Putamen (tissue), 1 donor: ENCODE measurements around the gene CEL.

Source experiments
- DNase-seq: peaks from one replicate; pipeline ENCODE4 v3.0.0-alpha.2; 2016; ENCODE audit warnings: low spot score

The CEL gene

DNA sequence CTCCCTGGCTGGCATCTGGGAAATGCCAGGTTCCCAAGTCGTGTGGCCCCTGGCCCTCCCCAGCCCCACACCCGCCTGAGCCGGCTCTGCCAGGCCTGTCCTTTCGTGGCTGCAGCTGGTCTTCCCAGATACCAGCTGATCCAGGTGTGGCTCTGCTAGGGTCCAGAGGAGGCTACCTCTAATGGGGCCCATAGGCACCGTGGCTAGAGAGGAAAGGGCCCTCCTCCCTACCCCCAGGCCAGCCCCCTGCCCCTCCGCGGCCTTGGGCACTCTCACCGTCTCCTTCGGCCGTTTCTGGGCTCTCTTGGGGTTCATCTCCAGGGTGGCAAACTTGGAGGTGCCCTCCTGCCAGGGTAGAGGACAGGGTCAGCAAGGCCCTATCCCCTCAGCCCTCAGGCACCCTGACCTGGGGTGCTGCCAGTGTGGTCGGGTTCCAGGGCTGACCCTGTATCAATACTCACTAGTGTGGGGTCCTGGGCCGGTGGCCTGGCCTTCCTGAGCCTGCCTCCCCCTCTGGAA lies 42.3 kb downstream of the CEL start:
- DNase-seq, result no peak

DNA sequence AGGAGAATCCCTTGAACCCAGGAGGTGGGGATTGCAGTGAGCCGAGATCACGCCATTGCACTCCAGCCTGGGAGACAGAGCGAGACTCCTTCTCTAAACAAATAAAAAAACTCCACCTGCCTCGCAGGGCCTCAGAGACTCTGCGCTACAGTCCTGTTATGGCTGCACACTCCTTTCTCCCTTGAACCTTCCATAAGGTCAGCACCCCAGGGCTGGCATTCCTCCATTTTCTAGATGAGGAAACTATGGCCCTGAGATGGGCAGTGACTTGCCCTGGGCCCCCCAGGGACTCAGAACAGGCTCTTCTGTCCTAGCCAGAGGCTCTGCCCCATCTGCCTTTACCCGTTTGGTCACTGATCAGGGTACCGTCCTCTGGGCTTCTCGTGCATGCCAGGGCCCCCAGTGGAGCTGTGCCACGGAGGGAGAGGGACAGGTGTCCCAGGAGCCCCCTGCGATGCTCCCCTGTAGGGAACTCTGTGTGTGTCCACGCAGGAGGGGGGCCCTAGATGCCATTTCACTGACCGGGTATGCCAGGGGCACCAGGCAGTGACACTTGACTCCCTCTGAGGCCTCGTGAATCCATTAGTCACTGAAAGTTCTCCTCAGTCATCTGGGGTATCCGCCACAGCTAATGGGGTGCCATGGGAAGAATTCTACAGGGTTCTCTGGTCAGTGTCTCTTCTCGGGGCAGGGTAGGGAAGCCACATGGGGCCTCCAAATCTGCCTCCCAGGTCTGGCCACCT lies 43.1 kb downstream of the CEL start:
- no peak for DNase-seq

DNA sequence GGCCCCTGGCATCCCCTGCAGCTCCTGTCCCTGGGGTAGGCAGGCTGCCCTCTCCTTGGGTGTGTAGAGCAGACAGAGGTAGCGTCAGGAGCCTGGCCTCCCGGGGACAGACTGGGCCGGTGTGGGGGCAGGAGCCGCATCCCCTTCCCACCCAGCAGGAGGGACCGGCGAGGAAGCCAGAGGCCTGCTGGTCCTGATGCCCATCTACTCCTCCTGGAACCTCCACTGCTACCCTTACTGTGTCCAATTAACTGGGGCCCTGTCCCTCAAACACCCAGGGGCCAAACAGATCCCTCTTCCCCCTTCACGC lies 43.6 kb downstream of the CEL start:
- no peak for DNase-seq

DNA sequence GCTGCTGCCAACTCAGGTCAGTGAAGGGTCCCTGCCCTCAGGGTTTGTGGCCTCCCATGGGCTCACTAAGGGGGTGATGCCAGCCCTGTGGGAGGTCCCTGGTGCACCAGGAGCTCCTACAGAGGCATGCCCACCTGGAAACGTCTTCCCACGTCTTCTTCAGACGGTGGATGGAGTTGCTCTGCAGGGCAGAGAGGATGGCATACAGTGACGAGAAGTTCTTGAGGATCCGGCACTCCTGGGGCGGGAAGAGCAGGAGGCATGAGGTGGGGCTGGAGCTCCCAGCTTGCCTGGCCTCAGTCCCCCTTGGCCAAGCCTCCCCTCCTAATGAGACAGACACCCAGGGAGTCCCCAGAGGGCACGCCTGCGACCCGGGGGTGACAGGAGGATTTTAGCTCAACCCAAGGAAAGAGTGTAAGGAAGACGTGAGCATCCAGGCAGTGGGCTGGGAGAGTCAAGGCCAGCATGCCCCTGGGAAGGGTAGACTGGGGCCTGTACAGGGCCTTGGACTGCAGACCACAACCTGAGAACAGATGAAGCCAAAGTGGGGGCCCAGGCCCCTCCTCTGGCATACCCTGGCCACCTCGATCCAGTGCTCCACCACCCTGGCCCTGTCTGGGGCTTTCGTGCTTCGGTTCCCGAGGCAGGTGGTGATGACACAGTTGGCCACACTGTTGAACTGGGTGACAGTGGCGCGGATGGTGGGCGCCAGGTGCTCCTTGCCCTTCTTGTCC lies 44.9 kb downstream of the CEL start:
- DNase-seq, result no peak

DNA sequence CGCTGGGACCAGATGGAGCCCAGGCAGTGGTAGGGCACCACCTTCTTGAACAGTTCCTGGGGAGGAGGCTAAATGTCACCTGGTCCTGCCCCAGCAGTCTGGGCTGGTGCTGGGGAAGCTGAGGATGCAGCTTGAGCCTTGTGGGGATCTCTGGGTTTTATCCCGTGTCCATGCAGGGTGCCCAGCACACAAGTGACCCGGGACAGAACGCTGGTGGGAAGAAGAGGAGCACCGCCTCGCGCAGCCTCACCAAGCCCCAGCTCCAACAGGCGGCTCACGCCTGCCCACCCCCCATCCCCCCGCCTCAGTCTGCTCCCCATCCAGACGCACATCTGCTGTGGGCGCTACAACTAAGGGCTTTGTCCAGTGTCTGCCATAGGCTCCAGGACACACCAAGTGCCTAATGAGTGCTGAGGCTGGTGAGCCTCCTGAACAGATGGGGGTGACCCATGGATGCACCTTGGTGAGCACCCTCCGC lies 45.5 kb downstream of the CEL start:
- DNase-seq, result no peak

DNA sequence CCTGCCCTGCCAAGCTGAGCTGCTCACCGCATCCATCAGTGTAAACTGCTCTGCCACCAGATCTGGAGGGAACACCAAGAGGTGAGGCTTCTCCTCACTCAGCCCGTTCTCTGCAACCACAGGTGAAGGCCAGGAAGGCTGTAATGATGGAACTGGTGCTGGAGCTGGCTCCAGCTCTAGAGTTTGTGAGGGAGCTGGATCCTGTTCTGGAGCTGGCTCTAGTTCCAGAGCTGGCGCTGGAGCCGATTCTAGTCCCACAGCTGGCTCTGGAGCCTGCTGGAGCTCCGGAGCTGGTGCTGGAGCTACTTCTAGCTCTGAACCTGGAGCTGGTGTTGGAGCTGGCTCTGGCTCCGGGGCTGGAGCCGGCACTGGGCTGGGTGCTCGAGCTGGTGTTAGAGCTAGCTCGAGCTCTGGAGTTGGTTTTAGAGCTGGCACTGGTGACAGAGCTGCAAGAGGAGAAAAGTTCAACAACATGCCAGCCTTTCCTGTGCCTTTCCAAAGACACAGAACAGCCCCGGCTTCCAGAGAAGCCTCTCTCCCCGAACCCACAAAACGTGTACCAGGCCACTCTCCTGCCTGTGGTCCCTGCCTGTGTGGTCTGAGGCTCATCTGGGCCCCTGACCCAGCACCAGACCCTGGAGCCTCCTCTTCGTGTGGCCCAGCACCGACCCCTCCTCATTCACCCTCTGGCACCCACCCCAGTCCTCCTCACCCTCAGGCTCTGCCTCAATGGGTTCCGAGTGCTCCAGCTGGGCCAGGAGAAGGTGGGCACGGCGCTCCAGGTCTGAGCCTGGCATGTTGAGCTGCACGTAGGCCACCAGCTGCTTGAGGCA lies 46.4 kb downstream of the CEL start:
- no peak for DNase-seq

DNA sequence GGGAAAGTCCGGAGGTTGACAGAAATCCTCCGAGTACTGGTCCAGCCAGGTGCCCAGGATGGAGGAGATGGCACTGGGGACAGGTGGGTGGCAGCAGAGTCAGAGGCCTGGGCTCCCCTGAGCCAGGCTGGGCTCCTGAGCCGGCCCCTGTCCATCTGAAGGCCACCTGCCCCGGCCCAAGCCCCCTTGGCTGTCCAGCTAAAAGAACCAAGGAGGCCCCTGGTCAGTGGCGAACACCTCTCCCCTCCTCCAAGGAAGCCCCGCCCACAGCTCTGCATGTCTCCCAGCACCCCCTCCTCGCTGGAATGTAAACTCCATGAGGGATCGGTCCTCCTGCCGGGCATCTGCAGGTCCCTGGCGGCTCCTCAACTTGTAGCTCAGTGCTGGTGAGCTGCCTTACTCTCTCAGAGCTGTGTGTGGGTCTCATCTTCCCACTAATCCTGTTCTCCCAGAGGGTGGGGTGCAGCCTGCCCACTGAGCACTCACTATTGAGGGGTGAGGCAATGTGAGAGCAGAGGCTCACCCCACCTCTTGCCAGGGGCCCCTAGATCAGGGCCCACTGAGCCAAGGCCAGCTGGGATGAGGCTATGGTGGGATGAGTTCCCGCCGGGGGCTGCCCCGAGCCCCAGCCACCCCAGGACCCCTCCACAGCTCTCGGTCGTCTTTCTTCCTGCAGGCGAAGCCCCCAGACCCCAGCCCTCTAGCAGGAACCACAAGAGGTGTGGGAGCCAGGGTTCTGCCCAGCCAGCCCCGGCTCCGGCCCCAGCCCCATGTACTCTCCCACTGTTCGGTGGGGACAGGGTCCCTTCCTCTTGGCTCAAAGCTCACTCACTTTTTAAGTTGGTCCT lies 47.2 kb downstream of the CEL start:
- DNase-seq, result no peak

DNA sequence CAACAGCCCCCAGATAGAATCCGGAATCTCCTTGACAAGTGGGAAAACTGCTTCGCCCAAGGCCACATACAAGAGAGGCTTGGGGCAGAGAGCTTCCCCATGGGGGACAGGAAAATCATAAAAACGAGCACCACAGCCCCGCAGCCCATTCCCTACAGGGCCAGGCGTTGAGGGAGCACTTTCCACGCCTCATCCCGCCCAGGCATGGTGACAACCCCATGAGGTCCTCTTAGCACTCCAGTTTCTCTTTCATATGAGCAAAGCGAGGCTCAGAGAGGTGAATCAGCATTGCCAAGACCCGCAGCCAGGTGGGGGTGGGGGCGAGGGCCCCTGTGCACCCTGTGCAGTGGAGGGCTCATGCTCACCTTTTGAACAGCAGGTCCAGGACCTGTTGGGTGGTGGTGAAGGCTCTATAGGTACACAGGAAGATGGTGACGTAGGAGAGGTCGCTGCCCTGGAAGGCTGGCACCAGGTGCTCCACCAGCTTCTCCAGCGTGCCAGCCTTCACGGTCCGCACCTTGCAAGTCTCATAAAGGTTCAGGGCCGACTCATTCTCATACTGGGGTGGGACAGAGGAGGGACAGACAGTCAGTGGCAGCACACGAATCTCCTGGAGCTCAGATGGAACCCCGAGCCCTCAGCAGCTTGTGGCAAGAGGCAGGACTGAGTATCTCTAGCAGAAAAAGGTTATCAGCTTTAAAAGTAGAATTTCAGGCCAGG lies 48.3 kb downstream of the CEL start:
- DNase-seq, result no peak

DNA sequence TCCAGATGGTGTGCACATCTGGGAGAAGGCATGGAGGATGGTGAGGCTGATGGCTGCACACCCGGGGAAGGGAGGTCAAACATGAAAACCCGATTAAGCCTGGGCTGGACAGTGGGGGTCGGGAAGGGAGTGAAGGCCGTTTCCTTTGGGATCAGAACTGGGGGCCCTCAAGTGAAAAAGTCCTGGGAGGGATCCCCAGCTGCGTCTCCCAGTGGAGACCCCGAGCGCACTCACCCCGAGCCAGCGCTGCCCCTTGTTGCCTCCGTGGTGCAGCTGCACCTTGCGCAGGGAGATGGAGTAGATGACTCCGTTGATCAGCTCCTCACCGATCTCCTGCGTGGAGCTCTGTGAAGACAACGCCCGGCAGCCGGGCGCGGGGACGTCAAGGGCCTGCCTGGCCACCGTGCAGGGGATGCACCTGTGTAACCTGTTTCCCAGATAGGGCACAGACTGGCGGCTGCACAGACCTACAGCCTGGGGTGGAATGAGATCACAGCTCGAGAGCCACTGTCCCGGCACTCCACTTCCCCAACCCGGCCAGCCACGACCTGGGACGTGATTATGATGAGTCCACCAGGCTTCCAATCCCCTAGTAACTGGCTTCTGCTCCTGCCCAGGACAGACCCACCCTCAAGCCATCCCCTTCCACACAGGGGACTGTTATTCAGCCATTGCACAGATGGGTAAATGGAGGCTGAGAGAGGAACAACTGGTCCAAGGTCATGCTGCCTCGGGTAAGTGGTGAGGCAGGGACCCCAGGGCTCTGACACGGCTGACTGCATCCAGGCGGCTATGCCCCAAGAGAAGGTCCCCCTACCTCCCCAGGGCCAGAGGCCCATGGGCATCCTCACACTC lies 50.3 kb downstream of the CEL start:
- no peak for DNase-seq

DNA sequence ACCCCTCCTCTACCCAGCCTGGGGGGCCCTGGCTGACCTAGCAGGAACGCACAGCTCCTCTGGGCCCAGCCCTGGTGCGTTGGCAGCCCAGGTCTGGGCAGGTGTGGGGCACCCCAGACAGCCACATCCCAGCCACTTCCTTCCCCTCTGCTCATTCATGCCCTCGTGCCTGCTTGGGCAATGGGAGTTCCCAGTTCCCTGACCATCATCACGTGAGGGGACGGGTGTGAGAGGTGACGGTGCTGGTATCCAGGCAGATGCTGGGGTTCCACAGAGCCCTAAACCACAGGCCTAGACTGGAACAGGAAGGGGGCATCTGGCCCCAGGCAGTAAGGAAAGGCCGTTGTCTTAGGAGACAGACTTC lies 50.9 kb downstream of the CEL start:
- no peak for DNase-seq

DNA sequence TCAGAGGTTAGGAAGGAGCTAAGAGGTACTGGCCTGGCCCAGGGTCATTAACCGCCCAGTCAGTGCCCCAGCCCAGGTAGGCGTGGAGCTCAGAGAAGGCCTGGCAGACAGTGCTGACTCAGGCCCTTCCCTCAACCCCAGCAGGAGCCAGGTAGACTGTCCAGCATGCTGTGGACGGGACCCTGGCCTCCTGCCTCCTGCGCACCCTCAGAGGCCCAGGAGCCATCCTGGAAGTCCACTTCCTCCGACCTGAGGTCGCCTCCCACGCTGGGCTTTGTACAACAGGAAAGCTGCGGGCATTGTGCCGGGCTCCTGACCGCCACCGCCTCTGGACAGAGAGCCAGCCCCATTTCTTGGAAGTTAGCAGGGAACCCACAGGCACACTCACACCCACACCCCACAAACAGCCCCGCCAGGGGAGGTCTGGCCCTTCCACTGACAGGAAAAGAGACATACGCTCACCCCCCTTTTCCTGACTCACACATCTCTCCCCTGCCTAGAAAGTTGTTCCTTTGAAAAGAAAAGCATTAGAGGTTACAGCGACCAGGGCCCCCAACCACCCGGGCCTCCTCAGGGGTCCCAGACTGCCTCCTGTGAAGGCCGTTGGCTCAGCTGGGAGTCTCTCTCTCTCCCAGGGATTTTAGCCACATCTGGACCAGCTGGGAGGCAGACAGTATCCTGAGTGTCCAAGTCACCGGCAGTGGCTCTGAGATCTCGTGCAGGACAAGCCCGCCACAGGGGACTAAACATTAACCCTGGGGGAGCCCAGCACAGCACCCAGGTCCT lies 51.6 kb downstream of the CEL start:
- no peak for DNase-seq

DNA sequence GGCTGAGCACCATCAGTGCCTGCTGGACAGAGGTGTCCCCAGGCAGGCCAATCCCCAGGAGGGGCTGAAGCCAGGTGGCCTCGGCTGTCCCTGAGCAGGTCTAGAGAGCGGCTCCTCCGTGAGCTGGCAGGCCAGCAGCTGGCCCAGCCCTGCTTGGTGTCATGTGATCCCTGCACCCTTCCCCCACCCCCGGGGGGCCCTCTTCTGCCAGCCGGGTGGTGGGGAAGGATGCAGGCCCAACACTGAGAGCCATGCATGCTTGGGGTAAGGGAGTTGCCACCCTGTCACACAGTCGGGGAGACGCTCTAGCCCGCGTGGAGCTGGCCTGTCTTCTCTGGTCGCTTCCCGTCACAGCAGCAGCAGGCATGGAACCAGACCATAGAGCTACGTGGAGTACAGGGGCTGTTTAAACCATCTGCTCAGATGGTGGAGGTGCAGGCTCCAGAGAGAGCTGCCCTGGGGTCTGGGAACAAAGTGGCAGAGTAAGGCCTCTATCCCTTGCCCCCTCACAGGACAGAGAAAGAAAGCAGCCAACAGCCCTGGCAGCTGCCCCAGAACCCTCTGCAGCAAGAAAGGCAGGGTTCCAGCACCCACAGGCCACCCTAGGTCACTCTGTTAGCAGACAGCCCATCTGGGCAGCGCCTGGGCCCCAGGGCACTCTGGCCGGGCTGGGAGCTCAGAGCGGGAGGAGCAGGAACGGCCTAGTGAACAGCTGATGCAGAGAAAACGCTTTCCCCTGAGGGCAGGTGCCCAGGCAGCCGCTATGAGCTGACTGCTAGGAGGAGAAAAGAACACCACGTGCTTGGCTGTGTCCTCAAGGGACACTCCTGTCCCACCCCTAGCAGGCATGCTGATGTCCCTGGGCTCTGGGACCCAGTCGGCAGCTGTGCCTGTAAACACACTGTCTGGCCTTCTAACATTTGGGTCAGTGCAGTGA lies 52.4 kb downstream of the CEL start:
- no peak for DNase-seq

DNA sequence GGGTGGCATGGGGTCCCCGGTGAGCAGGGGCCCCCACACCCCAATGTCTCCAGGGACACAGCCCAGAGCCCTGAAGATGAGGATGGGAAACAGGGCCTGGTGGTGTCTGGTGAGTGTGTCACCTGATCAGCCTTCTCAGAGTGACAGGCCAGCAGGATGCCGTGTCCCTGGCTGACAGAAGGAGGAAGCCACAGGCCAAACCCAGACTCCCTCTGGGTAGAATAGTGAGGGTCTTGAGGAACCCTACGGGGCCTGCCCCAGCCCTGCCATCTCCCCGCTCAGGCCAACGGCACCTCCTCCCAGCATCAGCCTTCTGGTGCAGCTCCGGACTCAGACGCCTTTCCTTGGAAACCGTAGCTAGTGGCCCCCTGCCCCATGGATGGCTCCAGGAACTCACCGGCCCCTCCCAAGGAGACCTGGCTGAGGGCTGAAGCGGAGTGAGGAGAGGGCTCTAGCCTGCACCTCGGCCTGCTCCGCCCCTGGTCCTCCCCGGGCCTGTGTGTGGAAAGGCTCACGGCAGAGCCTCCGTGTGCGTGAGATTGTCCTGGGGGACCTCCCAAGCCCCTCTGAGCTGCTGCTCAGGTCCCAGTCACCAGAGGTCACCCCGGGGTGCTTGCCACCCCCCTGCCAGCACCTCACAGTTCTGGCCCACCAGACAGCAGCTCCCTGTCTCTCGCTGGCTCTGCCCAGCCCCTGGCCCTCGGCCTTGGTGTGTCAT lies 53.3 kb downstream of the CEL start:
- DNase-seq, result no peak

DNA sequence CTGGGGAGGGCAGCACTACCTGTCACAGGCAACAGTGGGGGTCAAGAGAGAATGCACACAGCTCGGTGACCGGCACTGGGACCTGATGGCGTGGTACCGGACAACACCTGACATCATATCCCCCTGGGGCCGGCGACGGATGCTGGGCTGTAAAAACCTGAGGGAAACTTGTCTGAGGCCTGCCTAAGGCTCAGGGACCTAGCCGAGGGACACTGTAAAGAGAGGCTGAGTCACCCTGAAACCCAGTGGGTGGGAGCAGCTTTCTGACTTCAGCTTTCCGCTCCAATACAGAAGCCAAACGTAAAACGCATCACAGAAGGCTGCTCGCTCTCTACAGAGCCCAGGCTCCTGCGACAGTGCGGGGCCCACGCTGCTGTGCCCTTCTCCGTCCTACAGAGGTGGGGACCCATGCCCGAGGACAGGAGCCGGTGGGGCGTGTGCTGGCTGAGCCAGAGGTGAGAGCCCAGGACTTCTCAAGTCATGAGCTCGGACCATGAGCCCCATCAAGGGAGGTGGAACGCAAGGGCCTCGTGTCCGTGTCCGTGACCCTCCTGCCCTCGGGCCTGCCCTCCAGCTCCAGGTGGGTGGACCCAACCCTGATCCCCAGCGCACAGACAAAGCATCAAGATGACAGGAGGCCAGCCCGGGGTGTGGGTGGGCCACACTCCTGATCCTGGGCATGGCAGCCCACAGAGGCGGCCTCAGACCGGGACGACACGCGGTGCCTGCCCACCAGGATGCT lies 54.0 kb downstream of the CEL start:
- no peak for DNase-seq

DNA sequence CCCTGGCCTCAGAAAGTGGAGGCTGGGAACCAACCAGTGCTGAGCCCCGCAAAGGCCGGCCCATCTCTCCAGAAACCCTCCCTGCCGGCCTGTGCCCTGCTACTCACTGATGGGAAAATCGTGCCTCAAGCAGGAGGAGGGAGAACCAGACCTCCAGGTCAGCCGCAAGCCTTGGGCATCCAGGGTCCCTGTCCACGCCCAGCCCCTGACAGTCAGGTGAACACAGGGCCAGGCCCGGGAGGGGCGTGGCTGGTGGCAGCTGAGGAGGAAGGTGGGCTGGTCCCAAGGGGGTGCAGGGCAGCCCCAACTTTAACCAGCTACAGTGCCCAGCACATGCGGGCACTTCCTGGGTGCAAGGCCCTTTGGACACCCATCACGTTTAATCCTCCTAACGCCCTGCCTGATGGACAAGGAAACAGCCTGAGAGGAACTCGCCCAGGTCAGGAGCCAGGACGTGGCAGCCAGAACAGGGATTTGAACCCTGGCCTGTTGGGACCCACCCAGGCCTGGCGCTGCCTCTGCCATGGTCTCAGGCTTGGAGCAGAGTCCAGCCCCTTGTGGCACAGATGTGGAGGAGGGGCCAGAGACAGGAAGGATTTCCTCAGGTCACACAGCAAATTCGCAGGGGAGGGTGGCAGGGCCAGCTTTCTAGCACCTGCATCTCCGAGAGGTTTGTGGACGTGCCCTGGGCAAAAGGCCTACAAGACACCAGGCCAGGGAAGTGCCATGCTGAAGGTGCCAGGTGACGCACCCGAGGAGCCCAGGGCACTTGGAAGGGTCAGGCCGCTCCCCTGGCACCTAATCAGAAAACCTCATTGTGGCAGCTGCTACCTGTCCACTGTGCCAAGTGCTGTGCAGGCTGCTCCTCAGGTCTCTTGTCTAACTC lies 54.8 kb downstream of the CEL start:
- DNase-seq, result no peak
